Ovary (tissue), 9 donors: ENCODE data around the gene PRRT3. TPM values are rescaled to one million over a fixed set of nuclear protein-coding genes. Genes with fewer than 3 reads are reported as not detected.

Experiments used
- DNase-seq, 5 donors: peaks; one replicate each; pipeline ENCODE4 v3.0.0-alpha.2; 2019 to 2020
- H3K27ac ChIP-seq, 2 donors: fragments of 200-600 bp; one replicate each; pipeline versions ENCODE4 v1.5.1 to v1.8.0; 2019 to 2022
- H3K27me3 ChIP-seq: fragments of 200-600 bp; one replicate; pipeline ENCODE4 v1.8.0; 2022
- H3K36me3 ChIP-seq: fragments of 200-600 bp; sonication (generic); one replicate; pipeline ENCODE4 v1.5.1; 2019
- H3K4me1 ChIP-seq: one replicate; pipeline ENCODE4 v1.8.1; 2013; ENCODE audit warnings: mild to moderate bottlenecking, moderate library complexity; ENCODE audit not compliant: insufficient read depth
- H3K4me3 ChIP-seq: fragments of 200-600 bp; sonication (generic); one replicate; pipeline ENCODE4 v1.5.1; 2017
- H3K9me3 ChIP-seq, 2 donors: fragments of 200-600 bp in 1 of 2; sonication (generic) in 1 of 2; one replicate each; pipeline versions ENCODE4 v1.5.1 to v1.8.1; 2013 to 2019; ENCODE audit warnings: mild to moderate bottlenecking in 1 of 2, moderate library complexity in 1 of 2
- CTCF ChIP-seq, 3 donors: fragments of 450-650 bp in 2 of 3; fragments of 200-600 bp in 1 of 3; IDR thresholded peaks; one replicate each; pipeline versions ENCODE4 v1.5.1 to v1.8.0; 2016 to 2022; ENCODE audit warnings: antibody characterized with exemption in 3 of 3, mild to moderate bottlenecking in 1 of 3
- EP300 ChIP-seq: sonication (generic); formaldehyde crosslinking; IDR thresholded peaks from one replicate; pipeline ENCODE4 v1.6.1; 2017; ENCODE audit warnings: antibody characterized with exemption
- POLR2A ChIP-seq: fragments of 450-650 bp; IDR thresholded peaks from one replicate; pipeline ENCODE4 v1.6.1; 2017; ENCODE audit warnings: antibody characterized with exemption, mild to moderate bottlenecking, moderate library complexity
- WGBS, 3 donors: extraction: QIAGEN DNeasy Blood & Tissue Kit in 1 of 3; methylation state at CpG; one replicate each; pipeline versions ENCODE4 v1.1.5 to v1.1.7; 2013 to 2017; 5-methylcytosine and 5-hydroxymethylcytosine counted together
- intact Hi-C, 4 donors: fragments of 100-400 bp; cut with DNase I; formaldehyde crosslinking; loops; one replicate each; pipeline versions ENCODE4 v1.11.0 to v1.15.1; 2022 to 2023
- polyA plus RNA-seq, 2 donors: library from polyadenylated mRNA; stranded (reverse); fragments of 200-250 nt in 1 of 2; fragments of 350-450 nt in 1 of 2; fragmentation: Illumina TruSeq in 1 of 2; extraction: RNeasy Lipid Tissue Mini Kit (QIAGEN cat#74804) in 1 of 2; gene quantifications; one replicate each; pipeline ENCODE4 v1.2.3, GENCODE V29; 2013 to 2014
- total RNA-seq, 7 donors: library from RNA; depleted of rRNA in 2 of 7; stranded (reverse); fragments of >200 nt in 2 of 7; fragmentation: NEBNext Ultra II Directional in 3 of 7; extraction: Animal tissue kit (Norgen Biotek cat#: 25700) in 3 of 7; gene quantifications; one replicate each; pipeline versions ENCODE4 v1.1.0 to v1.2.4, GENCODE V29; 2016 to 2023
- donor health status: DM: no; HTN: no; CAD: no; lungs with moderate emphysema.
- donor health status: DM: no; HTN: no; CAD: no.
- donor health status: Bipolar disorder and iron deficiency.
- donor health status: DM: yes; HTN: yes; CAD: no.
- donor health status: DM: no; HTN: no; CAD: no.
- donor health status: DM: yes; HTN: yes; CAD: no.

PRRT3 gene
- total and polyA plus RNA-seq, 9 donors = 1.0 to 6.0 (median 1.9) TPM

- Histone ChIP-seq H3K4me1 (peaks cover 12% of the 10 kb centered on the region), H3K36me3 (no peaks in the 10 kb centered on the region), H3K27ac (peak overlapping the region; percentile 77 to 87), H3K4me3 (peak overlapping the region; percentile 51), H3K27me3 (no peaks in the 10 kb centered on the region), H3K9me3 (no peaks in the 10 kb centered on the region)
- intact Hi-C loops = loop anchor here in 2 of 4 donors (2.0 to 10.0 kb wide), 3 partner anchors 14 to 198 kb away; partner anchors contain the start of gene BRPF1 (in 1 of the 2)
- TF ChIP-seq CTCF (IDR thresholded peaks at IDR 0.05) = peak in 2 of 3 donors; percentile 83 to 90
- TF ChIP-seq EP300 = no peak
- DNase-seq = peak; percentile 64 to 90 (median 78)
- 1% methylated on average over 15 to 77 of the region's 77 CpGs for WGBS, 3 donors
Measured at GRCh38 chr3:9932843-9933560, 19.2 kb downstream of the PRRT3 start.

GRCh38 chr3:9932535-9932842 lies 19.7 kb downstream of the PRRT3 start:
- no peak for DNase-seq
- intact Hi-C loops = loop anchor here in 2 of 4 donors (2.0 to 10.0 kb wide), 3 partner anchors 14 to 198 kb away; partner anchors contain the start of gene BRPF1 (in 1 of the 2)
- peak overlapping the region; percentile 77 to 87 for H3K27ac ChIP-seq
- TF ChIP-seq EP300 (no peak), CTCF (IDR thresholded peaks at IDR 0.05) (no peak), POLR2A (no peak)
- H3K4me3 ChIP-seq = peak overlapping the region; percentile 51
- peaks cover 12% of the 10 kb centered on the region for H3K4me1 ChIP-seq
- no peaks in the 10 kb centered on the region for H3K36me3 ChIP-seq
- no peaks in the 10 kb centered on the region for H3K9me3 ChIP-seq
- H3K27me3 ChIP-seq = no peaks in the 10 kb centered on the region
- 3 to 10% (median 7%) methylated on average over 13 of the region's 13 CpGs for WGBS, 3 donors

- TF ChIP-seq EP300 = no peak
- TF ChIP-seq CTCF (IDR thresholded peaks at IDR 0.05) = no peak
- no peak for TF ChIP-seq POLR2A
- peaks cover 12% of the 10 kb centered on the region for H3K4me1 ChIP-seq
- intact Hi-C loops = loop anchor here in 1 of 4 donors (5.0 to 10.0 kb wide), 2 partner anchors 84 to 196 kb away; partner anchors contain the start of gene BRPF1
- H3K9me3 ChIP-seq = no peaks in the 10 kb centered on the region
- H3K4me3 ChIP-seq = no peak overlapping the region
- 94 to 97% (median 96%) methylated on average over 4 of the region's 4 CpGs for WGBS, 3 donors
- H3K36me3 ChIP-seq = no peaks in the 10 kb centered on the region
- no peak overlapping the region for H3K27ac ChIP-seq
- DNase-seq = no peak
- H3K27me3 ChIP-seq = no peaks in the 10 kb centered on the region
Measured at GRCh38 chr3:9930804-9931418, 21.3 kb downstream of the PRRT3 start.

- DNase-seq = no peak
- TF ChIP-seq EP300 = no peak
- no peak for TF ChIP-seq CTCF (IDR thresholded peaks at IDR 0.05)
- TF ChIP-seq POLR2A = no peak
- no peaks in the 10 kb centered on the region for H3K27me3 ChIP-seq
- H3K36me3 ChIP-seq = no peaks in the 10 kb centered on the region
- 91 to 94% (median 94%) methylated on average over 22 to 23 of the region's 23 CpGs for WGBS, 3 donors
- H3K27ac ChIP-seq = no peak overlapping the region
- no peak overlapping the region for H3K4me3 ChIP-seq
- H3K9me3 ChIP-seq = no peaks in the 10 kb centered on the region
- intact Hi-C loops = no loop called here
- H3K4me1 ChIP-seq = peaks cover 7% of the 10 kb centered on the region
Measured at GRCh38 chr3:9928158-9928557, 24.1 kb downstream of the PRRT3 start.
